Measurements from ENCODE around the gene PRXL2C.

The PRXL2C gene

GRCh38 chr9:96619124-96619465 lies 36.0 kb downstream of the PRXL2C start:
- Histone ChIP-seq H4K20me1 (ENCODE audit: insufficient read depth) (no peaks in the 10 kb centered on the region), H3K4me1 (ENCODE audit: low read depth, poor library complexity, severe bottlenecking) (no peaks in the 10 kb centered on the region), H3K27me3 (ENCODE audit: insufficient read depth, low read depth) (no peaks in the 10 kb centered on the region), H3K36me3 (ENCODE audit: insufficient read depth) (no peaks in the 10 kb centered on the region), H2AFZ (ENCODE audit: low read depth) (peak overlapping the region; percentile 25; the same call in 1 of the 2 replicates), H3K4me3 (IDR thresholded peaks at IDR 0.05; ENCODE audit: insufficient read depth, low read depth, low read length) (no peak overlapping the region), H3K9ac (no peak overlapping the region), H3K79me2 (ENCODE audit: insufficient read depth, low read depth) (no peaks in the 10 kb centered on the region), H3K27ac (no peak overlapping the region), H3K4me2 (0 out of 2 replicates have a peak overlapping the region, but pooled peaks have one; percentile 10)
- no peak for TF ChIP-seq CTCF (conservative IDR thresholded peaks at IDR 0.05; ENCODE audit: low read depth, low read length)

- H3K9ac ChIP-seq = no peak overlapping the region
- no peaks in the 10 kb centered on the region for H3K36me3 ChIP-seq (ENCODE audit: insufficient read depth)
- H4K20me1 ChIP-seq (ENCODE audit: insufficient read depth) = no peaks in the 10 kb centered on the region
- no peak overlapping the region for H3K27ac ChIP-seq
- no peaks in the 10 kb centered on the region for H3K79me2 ChIP-seq (ENCODE audit: insufficient read depth, low read depth)
- TF ChIP-seq CTCF (conservative IDR thresholded peaks at IDR 0.05; ENCODE audit: low read depth, low read length) = no peak
- H3K27me3 ChIP-seq (ENCODE audit: insufficient read depth, low read depth) = no peaks in the 10 kb centered on the region
- no peak overlapping the region for H3K4me3 ChIP-seq (IDR thresholded peaks at IDR 0.05; ENCODE audit: insufficient read depth, low read depth, low read length)
- H3K4me2 ChIP-seq = 0 out of 2 replicates have a peak overlapping the region, but pooled peaks have one; percentile 10
- peak overlapping the region; percentile 25; the same call in 1 of the 2 replicates for H2AFZ ChIP-seq (ENCODE audit: low read depth)
- H3K4me1 ChIP-seq (ENCODE audit: low read depth, poor library complexity, severe bottlenecking) = no peaks in the 10 kb centered on the region
These were observed 36.7 kb downstream of the PRXL2C start for GRCh38 chr9:96618209-96619123.

GRCh38 chr9:96617439-96618185 lies 37.5 kb downstream of the PRXL2C start:
- H3K9ac ChIP-seq = no peak overlapping the region
- no peaks in the 10 kb centered on the region for H3K27me3 ChIP-seq (ENCODE audit: insufficient read depth, low read depth)
- H4K20me1 ChIP-seq (ENCODE audit: insufficient read depth) = no peaks in the 10 kb centered on the region
- TF ChIP-seq CTCF (conservative IDR thresholded peaks at IDR 0.05; ENCODE audit: low read depth, low read length) = no peak
- H3K4me3 ChIP-seq (IDR thresholded peaks at IDR 0.05; ENCODE audit: insufficient read depth, low read depth, low read length) = no peak overlapping the region
- no peaks in the 10 kb centered on the region for H3K4me1 ChIP-seq (ENCODE audit: low read depth, poor library complexity, severe bottlenecking)
- H3K79me2 ChIP-seq (ENCODE audit: insufficient read depth, low read depth) = no peaks in the 10 kb centered on the region
- no peaks in the 10 kb centered on the region for H3K36me3 ChIP-seq (ENCODE audit: insufficient read depth)
- no peak overlapping the region for H2AFZ ChIP-seq (ENCODE audit: low read depth)
- no peak overlapping the region for H3K27ac ChIP-seq
- no peak overlapping the region for H3K4me2 ChIP-seq

- H3K4me3 ChIP-seq (IDR thresholded peaks at IDR 0.05; ENCODE audit: insufficient read depth, low read depth, low read length) = no peak overlapping the region
- no peaks in the 10 kb centered on the region for H4K20me1 ChIP-seq (ENCODE audit: insufficient read depth)
- no peak for TF ChIP-seq CTCF (conservative IDR thresholded peaks at IDR 0.05; ENCODE audit: low read depth, low read length)
- no peak overlapping the region for H3K4me2 ChIP-seq
- no peaks in the 10 kb centered on the region for H3K79me2 ChIP-seq (ENCODE audit: insufficient read depth, low read depth)
- no peak overlapping the region for H3K9ac ChIP-seq
- H3K36me3 ChIP-seq (ENCODE audit: insufficient read depth) = no peaks in the 10 kb centered on the region
- no peak overlapping the region for H3K27ac ChIP-seq
- no peaks in the 10 kb centered on the region for H3K27me3 ChIP-seq (ENCODE audit: insufficient read depth, low read depth)
- H2AFZ ChIP-seq (ENCODE audit: low read depth) = no peak overlapping the region
- H3K4me1 ChIP-seq (ENCODE audit: low read depth, poor library complexity, severe bottlenecking) = no peaks in the 10 kb centered on the region
These were observed 38.2 kb downstream of the PRXL2C start for GRCh38 chr9:96616817-96617438.

Data from KMS-11 (cell line).